IPS-NIHi7 (cell line): ENCODE results near the gene OR4B1.

Experiments
- DNase-seq: peaks from one replicate; pipeline ENCODE4 v3.0.0; 2012; ENCODE audit warnings: mixed read lengths; ENCODE audit errors: extremely low spot score

OR4B1 gene

GRCh38 chr11:48261600-48261999, 45.0 kb downstream of the OR4B1 start:
- DNase-seq: no peak

- no peak for DNase-seq
These were observed 46.9 kb downstream of the OR4B1 start, which contains the start of gene OR4X1 for GRCh38 chr11:48263423-48263911. TSS of gene OR4X1 (plus strand) at chr11:48263861. CDS start at chr11:48263861, 0 bp downstream.
